ENCODE results near the gene NT5DC1. TPM values are rescaled to one million over a fixed set of nuclear protein-coding genes. Genes with fewer than 3 reads are reported as not detected.
A peak's percentile ranks its signal among the peaks of the same experiment; 100 is the strongest.
"Not testable (repeated sequence)": the region's sequence is repeated elsewhere in the genome, so short reads cannot be mapped to it uniquely, and the experiment has no call there.

The NT5DC1 gene
- polyA plus RNA-seq, 5 donors: 34.9 to 60.1 (median 53.5) TPM

DNA sequence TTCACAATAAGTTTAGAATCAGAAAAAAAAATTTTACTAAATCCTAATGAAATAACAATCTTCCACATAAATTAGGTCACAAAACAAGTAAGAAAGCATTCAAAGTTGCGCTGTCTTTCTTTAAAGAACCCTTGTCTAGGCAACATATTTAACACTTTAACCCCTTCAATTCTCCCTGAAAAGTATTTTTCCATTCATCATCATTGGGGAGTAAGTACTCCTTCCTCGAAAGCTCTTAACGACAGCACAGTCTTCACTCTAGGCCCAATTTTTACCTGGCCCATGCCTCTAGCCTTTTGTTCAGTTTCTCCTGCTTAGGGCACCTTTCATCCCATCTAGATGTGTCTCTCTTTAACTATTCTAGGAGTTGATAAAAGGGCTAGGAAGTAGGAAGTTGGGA is 176.5 kb downstream of the NT5DC1 start:
- no peak for DNase-seq

DNA sequence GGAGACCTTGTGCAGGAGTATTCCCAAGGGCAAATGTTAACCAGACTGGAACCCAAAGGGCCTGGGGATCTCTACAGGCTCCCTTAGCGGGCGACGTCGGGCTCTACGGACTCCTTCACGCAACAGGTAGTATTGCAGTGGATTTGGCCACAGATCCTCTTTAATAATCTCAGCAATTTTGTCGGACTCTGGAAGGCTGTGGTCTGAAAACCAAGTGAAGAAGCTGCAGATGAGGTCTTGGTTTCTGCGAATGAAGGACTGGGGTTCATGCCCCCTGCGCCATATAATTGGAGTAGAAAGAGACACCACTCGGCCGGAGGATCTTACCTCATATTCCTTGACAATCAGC is 177.8 kb downstream of the NT5DC1 start:
- DNase-seq: no peak

GRCh38 chr6:116278854-116279231 is 178.2 kb downstream of the NT5DC1 start:
- peak; percentile 70 to 76 for DNase-seq

- peak; percentile 94 to 97 for DNase-seq
These were observed 178.8 kb downstream of the NT5DC1 start, which contains the start of gene TSPYL1 for GRCh38 chr6:116279232-116280160. Gene TSPYL1, minus strand, starts transcription at chr6:116279930. Its CDS starts 100 bp downstream, at chr6:116279830.

- peak; percentile 35 to 41 for DNase-seq
These were observed 179.7 kb downstream of the NT5DC1 start for GRCh38 chr6:116280161-116280932.

DNA sequence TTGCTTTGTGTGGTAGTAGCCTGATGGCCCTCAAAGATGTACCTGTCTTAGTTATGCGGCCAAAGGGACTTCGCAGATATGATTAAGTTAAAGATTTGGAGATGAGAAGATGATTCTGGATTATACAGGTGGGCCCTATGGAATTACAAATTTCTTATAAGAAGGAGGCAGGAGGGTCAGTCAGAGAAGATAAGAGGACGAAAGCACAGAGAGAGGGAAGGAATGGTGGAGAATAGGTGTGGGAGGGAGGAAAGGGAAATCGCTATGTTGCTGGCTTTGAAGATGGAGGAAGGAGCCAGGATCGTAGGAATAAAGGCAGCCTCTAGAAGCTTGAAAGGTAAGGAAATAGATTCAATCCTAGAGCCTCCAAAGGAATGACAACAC is 180.3 kb downstream of the NT5DC1 start:
- no peak for DNase-seq

DNA sequence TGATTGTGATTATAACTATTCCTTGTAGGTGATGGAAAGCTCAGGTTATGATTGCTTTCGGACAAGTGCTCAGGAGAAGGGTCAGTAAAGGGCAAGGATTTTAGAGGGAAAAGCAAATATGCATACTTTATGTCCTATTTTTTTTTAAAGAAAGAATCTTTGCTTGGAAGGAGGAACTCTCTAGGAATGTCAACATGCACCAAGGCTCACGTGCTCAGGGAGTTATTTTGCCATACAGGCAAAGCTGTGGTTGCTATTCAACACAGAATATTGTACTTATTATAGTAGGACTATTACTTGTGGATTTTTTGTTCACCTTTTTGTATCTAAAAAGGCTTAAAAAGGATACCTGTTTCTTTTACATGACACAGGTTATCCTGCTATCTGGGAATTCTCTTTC is 182.0 kb downstream of the NT5DC1 start:
- DNase-seq: no peak

DNA sequence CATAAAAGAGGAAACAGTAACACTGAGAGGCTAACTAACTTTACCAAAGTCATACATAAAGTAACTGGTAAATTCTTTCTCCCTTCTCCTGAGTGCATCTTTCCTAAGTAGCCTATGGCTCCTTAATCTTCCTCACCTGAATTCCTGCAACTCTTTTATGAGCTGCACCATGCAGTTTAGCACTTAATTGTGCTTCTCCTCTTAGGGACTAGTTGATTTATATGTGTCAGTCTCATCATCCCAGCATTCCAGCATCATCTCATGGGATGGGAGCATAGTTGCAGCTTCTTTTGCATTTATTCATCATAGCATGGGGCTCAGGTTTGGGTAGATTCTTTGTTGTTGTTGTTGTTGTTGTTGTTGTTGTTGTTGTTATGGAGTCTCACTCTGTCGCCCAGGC is 182.5 kb downstream of the NT5DC1 start:
- no peak for DNase-seq

- DNase-seq: not testable (repeated sequence)
These were observed 184.3 kb downstream of the NT5DC1 start for GRCh38 chr6:116284984-116285383.

GRCh38 chr6:116286773-116287358 is 186.2 kb downstream of the NT5DC1 start:
- no peak for DNase-seq

DNA sequence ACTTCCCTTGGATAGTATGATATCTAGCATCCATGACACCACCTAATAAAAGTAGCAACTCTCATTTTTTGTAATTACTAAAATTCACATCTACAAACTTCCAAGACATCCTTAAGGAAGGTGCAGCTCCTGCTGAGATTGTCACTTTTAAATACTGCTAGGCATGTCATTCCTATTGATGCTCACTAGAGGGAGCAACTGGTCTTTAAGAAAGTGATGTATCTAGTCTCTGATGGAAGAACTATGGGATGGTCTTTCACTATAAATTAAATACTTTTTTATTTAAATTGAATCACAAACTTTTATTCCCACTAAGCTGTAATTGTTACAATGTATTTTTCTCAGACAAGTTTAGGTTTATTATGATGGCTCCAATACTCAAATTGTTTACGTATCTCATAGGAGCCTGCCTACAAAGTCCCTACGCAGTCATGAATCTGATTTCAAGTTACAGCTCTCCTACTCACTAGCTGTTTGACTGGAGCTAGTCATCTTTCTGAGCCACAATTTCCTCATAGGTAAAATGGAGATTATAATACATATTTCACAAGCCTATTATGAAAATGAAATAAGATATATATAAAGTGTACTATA is 187.1 kb downstream of the NT5DC1 start:
- DNase-seq: no peak

DNA sequence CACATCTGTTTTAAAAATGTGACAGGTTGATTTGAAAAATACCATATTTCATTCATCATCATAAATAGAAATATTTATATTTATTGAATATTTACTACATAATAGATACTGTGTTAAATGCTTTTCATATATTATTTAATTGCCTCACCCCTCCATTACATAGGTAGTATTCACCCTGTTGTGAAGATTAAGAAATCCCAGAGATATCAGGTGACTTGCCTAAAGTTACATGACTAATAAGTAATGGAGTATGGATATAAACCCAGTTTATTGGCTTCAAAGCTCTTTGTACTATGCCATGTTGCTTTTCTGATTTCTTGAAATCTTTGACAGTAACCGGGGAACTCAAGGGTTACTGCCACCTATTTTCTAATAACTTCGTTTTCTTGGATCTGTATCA is 189.2 kb downstream of the NT5DC1 start:
- no peak for DNase-seq

DNA sequence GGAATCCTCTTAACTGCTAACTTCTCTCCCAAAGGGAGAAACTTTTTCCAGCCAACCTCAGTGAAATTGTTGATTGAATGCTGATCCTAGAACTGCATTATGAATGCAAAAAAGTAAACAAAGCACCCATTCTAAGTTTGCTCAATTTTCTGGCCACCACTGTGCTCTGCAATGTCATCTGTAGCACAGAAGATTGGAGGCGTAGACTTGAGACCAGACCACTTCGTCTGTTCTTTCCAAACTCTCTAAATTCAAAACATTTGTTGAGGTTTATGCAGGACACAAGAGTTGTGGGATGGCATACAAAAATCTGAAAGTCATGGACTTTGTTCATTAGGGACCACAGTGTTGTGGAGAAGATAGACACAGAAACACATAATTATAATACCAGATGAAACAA is 190.1 kb downstream of the NT5DC1 start:
- no peak for DNase-seq

DNA sequence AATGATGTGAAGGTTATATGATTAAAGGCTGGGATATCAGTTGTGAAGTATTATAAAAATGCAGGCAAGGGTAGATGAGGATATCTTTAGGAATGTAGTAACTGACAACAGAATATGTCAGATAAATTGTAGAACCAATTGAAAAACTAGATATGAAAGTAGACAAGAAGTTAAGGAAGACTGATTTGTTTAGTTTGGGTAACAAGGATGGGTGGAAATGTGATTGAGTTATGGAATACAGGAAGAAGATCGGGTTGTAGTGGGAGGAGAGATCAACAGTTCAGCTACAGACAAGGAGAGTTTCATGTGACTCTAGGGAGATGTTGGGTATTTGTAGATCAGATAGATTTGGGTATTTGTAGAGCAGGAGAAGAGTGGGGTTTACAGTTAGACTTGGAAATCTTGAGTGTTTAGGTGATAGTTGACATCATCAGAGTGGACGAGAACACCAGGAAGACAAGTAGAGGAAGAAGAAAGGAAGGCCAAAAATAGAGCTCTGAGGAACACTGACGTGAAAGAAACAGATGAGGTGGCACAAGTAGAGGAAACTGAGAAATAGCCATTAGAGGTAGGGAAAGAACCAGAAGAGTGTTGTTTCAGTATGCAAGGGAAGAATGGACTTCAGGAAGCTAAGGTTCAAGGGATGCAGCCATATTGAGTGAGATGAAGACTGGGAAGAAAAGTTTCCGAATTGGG is 191.2 kb downstream of the NT5DC1 start:
- DNase-seq: no peak

- no peak for DNase-seq
These were observed 191.9 kb downstream of the NT5DC1 start for GRCh38 chr6:116292553-116292952.

DNA sequence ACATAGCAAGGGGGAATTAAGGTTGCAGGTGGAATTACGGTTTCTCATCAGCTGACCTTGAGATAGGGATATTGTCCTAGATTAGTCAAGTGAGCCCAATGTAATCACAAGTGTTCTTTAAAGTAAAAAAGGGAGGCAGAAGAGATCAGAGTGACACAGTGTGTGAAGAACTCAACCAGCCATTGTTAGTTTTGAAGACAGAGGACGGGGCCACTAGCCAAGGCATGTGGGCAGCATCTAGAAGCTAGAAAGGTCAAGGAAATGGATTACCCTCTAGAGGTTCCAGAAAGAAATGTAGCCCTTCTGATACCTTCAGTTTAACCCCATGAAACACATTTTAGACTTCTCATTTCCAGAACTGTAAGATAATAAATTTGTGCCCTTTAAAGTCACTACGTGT is 197.6 kb downstream of the NT5DC1 start:
- no peak for DNase-seq

DNA sequence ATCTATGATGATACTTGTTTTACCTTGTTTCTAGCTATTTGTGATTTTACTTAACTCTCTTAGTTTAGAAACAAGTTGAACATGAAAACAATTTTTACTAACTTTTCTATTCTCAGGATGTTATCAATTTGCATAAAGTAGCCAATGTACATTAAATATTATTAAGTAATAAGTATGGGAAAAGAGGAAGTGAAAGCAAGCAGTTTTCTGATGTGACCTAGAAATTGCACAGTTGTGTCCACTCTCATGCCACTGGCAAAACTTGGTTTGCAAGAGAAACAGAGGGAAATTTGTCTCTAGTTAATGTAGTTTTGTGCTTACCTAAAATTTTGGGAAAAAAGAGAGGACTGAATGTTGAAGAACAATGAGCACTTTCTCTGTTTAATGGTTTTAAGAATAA is 198.3 kb downstream of the NT5DC1 start:
- DNase-seq: no peak
